Pulmonary artery endothelial cell (primary cell): ENCODE data around the gene SENP7. TPM values are rescaled to one million over a fixed set of nuclear protein-coding genes. Genes with fewer than 3 reads are reported as not detected.
"Not testable (repeated sequence)": the region's sequence is repeated elsewhere in the genome, so short reads cannot be mapped to it uniquely, and the experiment has no call there.

ENCODE experiments used
- DNase-seq: peaks from one replicate; pipeline ENCODE4 v3.0.0-alpha.2; 2011; ENCODE audit warnings: low read depth, low spot score
- total RNA-seq: library from RNA; depleted of rRNA; stranded (reverse); fragments of >200 nt; gene quantifications from 2 replicates; pipeline ENCODE4 v1.2.3, GENCODE V29; 2014

The SENP7 gene
- total RNA-seq, 1 donor from 2014 or later: 8.0 TPM

DNA sequence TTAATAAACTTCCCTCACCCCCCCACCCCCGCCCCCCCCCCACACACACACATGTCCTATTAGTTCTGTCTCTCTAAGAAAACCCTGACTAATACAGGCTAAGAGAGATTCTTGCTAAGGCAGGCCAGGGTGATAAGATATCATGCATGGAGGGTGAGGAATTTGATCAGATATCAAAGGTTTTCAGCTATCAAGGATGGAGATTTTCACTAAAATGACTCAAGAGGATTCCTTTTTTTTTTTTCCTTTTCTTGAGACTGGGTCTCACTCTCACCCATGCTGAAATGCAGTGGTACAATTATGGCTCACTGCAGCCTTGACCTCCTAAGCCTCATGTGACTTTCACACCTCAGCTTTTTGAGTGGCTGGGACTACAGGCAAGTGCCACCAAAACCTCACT, 14.9 kb upstream of the SENP7 start:
- no peak for DNase-seq

GRCh38 chr3:101527441-101527840, 14.4 kb upstream of the SENP7 start:
- no peak for DNase-seq

GRCh38 chr3:101521211-101521701, 8.2 kb upstream of the SENP7 start:
- DNase-seq: peak; percentile 74

- no peak for DNase-seq
Measured at GRCh38 chr3:101519685-101520365, 6.8 kb upstream of the SENP7 start.

GRCh38 chr3:101518421-101518871, 5.4 kb upstream of the SENP7 start:
- DNase-seq: no peak

DNA sequence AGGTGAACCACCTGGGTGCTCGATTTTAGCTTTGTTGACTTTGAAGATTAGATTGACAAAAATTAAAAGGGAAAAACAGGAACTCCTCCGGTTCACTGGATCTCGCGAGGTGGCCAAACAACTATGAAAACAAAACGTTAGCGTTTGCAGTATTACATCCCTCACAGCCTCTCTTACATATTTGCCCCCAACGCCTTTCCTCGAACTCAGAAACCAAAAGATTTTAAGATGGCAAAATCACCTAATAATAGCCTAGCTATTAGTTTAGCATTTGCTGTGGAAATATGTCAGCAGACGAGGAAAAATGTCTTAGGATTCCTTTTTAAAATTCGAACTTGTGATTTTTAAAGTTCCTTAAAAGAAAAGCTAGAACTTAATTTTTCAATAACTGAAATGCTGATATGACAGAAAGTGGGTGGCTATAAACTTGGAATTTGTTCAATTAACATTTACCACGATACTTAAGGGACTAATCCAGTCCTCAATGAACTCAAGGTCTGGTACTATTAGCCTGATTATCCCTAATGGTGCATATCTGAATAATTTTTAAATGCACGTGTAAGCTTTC, 491 bp upstream of the SENP7 start:
- peak; percentile 44 for DNase-seq

- DNase-seq: no peak
Measured at GRCh38 chr3:101512396-101512645, 691 bp downstream of the SENP7 start.

- DNase-seq: no peak
Measured at GRCh38 chr3:101509811-101510210, 3.2 kb downstream of the SENP7 start.

GRCh38 chr3:101509281-101509680, 3.7 kb downstream of the SENP7 start:
- no peak for DNase-seq

DNA sequence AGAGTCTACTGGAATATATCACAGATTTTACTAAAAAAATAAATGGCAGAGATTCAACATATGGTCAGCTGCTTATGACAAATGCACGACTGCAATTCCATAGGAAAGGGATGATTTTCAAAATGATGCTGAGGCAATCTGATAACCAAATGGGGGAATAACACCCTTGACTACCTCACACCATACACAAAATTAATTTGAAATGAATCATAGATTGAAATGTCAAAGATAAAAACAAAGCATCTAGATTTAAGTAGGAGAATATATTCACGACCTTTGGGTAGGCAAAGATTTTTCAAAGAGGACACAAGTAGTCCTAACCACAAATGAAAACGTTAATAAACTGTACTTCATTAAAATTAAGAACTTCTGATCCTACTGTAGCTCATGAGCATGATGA, 11.2 kb downstream of the SENP7 start:
- no peak for DNase-seq

DNA sequence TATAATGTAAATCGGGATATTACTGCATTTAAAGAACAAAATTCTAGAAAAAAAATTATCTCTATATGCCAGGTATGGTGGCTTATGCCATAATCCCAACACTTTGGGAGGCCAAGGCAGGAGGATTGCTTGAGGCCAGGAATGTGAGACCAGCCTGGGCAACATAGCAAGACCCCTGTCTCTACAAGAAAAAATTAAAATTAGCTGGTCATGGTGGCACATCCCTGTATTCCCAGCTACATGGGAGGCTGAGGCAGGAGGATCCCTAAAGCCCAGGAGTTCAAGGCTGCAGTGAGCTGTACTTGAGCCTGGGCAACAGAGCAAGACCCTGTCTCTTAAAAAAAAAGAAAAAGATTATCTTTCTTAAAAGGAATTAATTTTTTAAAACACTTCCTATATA, 12.8 kb downstream of the SENP7 start:
- no peak for DNase-seq

- no peak for DNase-seq
Measured at GRCh38 chr3:101497803-101498202, 15.2 kb downstream of the SENP7 start.

- DNase-seq: no peak
Measured at GRCh38 chr3:101495552-101495951, 17.5 kb downstream of the SENP7 start.

GRCh38 chr3:101484805-101485620, 28.0 kb downstream of the SENP7 start:
- no peak for DNase-seq

- DNase-seq: no peak
Measured at GRCh38 chr3:101478980-101479379, 34.0 kb downstream of the SENP7 start.

- not testable (repeated sequence) for DNase-seq
Measured at GRCh38 chr3:101474841-101475552, 38.0 kb downstream of the SENP7 start.

GRCh38 chr3:101468676-101469075, 44.3 kb downstream of the SENP7 start:
- DNase-seq: not testable (repeated sequence)

GRCh38 chr3:101467310-101467663, 45.7 kb downstream of the SENP7 start:
- DNase-seq: not testable (repeated sequence)

- no peak for DNase-seq
Measured at GRCh38 chr3:101466465-101467309, 46.3 kb downstream of the SENP7 start.

DNA sequence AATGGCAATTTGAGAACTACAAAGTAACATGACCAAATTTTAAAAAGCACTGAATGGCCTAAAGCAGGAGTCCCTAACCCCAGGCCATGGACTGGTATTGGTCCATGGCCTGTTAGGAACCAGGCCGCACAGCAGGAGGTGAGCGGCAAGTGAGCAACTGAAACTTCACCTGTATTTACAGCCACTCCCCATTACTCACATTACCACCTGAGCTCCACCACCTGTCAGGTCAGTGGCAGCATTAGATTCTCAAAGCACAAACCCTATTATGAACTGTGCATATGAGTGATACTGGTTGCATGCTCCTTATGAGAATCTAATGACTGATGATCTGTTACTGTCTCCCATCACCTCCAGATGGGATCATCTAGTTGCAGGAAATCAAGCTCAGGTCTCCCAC, 48.8 kb downstream of the SENP7 start:
- no peak for DNase-seq

DNA sequence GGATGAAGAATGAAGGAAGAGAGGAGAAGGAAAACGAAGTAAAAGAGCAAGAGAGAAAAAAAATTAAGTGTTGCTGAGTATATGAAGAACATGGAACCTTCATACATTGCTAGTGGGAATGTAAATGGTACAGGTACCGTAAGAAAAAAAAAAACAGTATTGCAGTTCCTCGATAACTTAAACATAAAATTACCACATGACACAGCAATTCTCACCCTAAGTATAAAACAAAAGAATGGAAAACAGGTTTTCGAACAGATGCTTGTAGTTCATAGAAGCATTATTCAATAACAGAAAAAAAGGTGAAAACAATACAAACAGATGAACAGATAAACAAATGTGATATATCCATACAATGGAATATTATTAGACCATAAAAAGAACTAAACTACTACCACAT, 51.6 kb downstream of the SENP7 start:
- DNase-seq: no peak
